Suppressor macrophage treated with lipopolysaccharide for 1 hour (primary cell): ENCODE results near the gene BID.
A peak's percentile ranks its signal among the peaks of the same experiment; 100 is the strongest.
"Not testable (repeated sequence)": the region's sequence is repeated elsewhere in the genome, so short reads cannot be mapped to it uniquely, and the experiment has no call there.

Source experiments
- DNase-seq, 3 donors: peaks; one replicate each; pipeline ENCODE4 v3.0.0-alpha.2; 2020 to 2022

The BID gene

DNA sequence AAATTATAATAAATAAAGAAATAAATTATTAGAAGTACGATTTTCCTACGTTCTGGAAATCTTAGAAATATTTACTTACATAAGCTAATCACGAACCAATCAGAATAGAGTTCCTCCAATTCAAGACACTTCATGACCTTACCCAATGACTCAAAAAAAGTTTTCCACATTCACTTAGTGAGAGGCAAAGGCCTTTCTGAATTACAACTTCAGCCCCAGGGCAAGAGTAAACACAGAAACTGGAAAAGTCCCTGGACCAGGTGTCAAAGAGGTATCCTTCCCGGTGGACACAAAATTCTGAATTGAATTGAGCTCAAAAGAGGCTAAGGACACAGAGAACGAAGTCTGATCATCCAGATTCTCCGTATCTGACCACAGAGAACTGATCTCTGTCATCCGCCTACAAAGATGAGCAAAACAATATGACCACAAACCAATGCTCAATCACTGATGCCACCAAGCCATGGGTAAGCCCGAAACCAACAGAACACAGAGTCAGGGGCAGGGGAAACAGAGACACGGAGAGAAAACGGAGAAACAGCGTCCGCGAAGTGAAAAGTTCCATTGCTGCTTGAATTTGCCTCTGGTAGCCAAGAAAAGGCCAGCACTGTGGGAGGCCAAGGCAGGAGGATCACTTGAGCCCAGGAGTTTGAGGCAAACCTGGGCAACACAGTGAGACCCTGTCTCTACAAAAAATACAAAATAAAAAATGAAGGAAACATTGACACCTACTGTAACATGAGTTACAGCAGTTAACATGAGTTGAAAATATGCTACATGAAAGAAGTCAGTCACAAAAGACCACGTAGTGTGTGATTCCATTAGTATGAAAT, 6.8 kb downstream of the BID start:
- peak; percentile 65 to 77 (median 74) for DNase-seq

DNA sequence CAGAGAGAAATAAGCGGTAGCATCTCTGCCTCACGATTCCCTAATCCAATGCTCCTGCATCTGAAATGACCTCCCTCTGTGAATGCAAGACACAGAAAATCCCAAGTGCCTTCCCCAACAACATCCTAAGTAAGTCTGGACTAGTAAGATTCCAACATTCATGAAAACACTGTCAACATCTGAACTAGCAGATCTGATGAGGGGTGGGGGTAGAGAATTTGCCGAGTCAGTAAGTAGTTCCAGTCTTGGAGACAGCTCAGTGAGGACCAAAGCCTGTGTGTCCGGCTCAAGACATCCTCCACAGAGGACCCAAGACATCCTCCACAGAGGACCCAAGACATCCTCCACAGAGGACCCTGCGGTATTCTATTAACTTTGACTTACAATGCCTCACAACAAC, 9.4 kb downstream of the BID start:
- DNase-seq: not testable (repeated sequence)

DNA sequence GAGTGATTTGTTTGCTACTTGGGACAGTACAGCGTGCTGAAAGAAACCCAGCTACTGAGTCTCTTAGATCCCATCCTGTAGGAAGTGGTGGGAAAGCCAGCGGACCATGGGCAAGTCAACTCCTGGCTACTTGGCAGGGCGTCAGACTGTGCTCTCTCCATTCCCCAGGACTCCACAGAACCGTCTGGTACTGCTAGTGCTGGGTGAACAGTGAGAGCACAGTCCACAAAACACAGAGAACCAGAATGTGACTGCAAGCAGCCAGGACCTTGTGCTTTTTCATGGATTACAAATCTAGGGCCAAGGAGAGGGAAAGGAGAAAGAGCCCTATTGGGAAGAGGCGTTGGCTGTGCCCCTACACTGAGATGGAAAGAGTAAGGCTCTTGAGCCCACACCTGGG, 10.2 kb downstream of the BID start:
- DNase-seq: no peak

DNA sequence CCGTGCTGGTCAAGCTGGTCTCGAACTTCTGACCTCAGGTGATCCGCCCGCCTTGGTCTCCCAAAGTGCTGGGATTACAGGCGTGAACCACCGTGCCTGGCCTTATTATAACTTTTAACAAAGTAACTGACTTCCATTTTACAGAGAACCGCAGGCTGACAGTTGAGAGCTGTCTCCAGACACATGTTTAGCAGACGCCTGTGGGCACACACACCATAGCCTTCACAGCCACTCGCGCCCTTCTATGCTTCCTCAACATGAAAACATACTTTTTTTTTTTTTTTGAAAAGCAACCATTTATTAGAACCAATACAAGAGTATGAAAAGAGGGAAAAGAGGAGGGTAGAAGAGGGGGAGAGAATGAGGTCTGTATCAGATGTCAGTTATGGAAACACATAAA, 10.8 kb downstream of the BID start:
- not testable (repeated sequence) for DNase-seq

DNA sequence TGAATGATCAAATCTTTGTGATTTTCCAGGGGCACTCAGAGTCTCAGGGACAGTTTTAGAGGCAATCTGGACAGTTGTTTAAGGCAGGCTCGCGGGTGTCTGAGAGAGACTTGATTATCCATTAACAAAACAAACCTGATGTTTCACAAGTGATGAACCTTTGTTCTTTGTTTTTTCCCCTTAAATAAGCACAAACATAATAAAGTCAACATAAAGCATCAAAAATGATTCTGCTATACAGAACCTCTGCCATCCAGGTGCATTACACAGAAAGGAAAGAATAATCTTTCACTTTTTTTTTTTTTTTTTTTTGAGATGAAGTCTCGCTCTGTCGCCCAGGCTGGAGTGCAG, 13.2 kb downstream of the BID start:
- no peak for DNase-seq

DNA sequence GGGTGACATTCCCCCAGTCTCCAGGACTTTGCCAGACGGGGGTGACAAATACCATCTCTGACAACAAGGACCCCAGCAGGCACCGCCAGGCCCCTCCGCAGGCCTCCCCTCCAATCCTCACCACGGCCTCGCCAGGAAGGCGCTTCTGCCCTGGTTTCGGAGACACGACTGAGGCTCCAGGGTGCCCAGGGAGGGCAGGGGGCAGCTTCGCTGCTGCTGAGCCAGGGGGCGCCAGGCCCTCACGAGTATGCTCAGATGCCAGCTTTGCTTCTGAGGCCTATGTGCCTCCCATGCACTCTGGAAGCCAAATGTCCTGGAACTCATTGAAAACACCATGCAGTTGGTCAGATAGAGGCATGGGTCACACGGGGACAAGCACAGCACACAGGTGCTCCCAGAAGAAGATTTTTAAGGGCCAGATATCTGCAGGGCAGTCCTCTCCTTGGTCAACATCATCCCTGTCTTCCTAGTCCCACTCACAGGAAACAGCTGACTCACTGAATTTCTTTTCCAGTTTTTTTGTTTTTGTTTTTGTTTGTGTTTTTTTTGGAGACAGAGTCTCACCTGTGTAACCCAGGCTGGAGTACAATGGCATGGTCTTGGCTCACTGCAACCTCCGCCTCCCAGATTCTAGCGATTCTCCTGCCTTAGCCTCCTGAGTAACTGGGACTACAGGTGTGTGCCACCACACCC, 19.9 kb downstream of the BID start:
- DNase-seq: peak in 2 of 3 donors; percentile 53 to 58

DNA sequence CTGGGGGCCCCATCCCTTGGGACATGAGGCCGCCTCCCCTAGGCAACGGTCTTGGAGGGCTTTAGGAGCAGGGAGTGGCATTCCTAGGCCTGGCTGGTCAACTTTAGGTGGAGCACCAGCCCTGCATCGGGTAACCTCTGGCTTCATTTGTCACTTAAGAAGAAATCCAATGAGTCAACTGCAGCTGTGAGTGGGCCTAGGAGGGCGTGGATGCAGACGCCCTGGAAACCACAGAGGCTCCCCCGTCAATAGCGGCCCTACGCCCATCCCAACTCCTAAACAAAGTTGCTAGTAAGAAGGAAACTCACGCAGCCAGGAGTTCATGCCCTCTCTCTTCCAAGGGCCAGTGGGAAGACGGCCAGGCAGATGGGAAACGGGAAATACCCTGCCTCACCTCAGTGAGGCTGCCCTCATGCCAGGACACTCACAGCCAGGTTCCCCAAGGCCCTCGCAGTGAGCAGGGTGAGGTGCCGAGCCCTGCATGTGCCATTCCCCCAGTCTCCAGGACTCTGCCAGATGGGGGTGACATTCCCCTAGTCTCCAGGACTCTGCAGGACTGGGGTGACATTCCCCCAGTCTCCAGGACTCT, 20.8 kb downstream of the BID start:
- DNase-seq: peak; percentile 80 to 82 (median 81)

DNA sequence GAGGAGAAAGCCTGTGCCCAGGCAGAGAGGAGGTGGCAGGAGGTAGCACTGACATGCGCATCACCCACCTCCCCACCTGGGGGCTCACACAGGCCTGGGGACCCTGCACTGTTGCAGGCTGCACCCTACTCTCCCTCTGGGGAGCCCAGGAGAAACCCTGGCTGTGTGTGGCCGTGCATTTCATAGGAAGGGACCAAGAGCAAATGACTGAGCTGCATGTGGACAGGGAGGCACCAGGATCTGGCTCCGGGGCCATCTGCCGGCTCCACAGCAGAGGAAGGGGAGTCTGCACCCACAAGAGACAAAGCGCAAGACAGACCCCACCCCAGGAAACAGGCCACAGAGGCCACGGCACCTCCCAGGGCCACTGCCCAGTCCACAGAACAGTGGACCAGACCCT, 22.7 kb downstream of the BID start:
- no peak for DNase-seq

DNA sequence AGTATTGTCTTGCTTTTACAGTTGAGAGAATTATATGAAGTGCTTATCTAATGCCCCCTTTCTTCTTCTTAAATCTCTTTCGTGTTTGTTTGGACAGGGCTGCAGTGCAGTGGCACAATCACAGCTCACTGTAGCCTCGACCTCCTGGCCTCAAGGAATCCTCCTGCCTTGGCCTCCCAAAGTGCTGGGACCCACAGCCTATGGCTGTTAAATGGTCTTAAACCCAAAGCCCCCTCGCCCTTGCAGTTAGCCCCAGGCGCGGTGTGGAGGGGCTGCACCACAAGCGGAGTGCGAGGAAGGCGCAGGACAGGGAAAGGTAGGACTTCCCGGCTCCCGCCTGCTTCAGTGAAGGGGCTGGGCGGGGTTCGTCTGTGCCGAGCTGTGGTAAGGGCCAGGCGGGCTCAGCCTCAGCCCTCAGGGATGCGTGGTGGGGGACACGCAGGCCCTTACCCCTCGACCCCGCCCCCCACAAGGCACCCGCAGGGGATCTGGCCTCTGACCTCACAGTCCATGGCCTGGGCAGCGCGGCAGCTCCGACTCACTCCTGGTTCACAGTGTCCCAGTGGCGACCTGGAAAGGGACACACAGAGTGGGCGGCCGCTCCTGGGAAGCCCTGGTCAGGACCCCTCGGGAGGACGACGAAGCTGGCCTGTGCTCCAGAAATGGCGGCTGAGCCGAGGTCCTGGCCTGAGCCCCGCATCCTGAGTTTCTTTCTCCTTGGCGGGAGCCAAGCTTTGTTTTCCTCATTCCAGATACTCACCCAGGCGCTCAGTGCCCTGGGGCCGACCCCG, 24.5 kb downstream of the BID start:
- no peak for DNase-seq

DNA sequence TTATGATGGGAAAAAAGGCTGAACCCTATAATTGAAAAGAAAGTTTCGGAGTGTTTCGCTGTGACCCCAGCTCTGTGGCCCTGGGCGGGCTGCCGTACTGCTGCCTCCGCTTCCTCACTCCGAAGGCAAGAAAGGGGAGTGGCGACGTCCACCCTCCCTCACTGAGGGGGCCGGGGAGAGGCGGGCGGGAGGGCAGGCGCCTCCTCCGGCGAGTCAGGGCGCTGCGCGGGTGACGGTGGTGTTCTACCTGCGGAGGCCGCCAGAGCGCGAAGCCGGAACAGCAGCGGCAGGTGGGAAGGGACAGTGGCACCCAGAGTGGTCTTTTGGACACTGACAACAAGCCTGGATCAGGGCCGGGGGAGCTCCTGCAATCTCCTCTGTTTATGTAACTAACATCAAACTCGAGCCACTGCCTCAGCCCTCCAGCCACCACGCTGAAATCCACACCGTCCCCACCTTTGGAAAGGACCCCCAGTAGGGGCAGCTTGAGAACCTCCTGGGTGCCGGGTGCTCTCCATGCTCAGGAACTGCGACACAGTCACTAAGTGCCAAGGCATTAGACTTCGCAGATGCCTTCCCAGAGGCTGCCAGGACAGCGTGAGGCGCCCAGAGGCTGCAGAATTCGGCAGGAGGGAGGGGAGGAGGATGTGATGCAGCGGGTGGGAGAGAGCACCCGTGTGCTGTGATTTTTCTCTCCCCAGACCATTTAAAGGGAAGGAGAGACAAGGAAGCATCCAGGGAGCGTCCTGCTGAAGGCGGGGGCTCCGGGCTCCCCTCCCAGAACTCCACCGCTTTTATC, 25.5 kb downstream of the BID start:
- no peak for DNase-seq

DNA sequence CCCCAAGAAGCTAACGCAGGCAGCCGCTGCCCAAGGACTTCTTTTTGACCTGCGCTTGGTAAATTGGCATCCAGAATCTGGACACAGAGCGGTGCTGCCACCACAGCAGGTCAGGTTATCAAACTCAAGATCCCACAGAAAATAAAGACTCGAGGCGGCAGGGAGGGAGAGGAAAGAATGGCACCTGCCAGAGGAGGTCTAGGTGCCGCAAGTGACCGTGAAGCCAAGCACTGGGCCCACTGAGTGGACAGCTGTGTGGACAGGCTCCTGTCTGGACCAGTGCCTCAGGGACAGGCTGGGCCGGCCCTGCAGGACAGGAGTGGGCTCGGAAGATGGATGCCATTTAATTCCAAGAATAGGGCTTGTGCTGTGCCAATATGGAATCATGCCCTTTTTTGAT, 27.4 kb downstream of the BID start:
- DNase-seq: no peak

DNA sequence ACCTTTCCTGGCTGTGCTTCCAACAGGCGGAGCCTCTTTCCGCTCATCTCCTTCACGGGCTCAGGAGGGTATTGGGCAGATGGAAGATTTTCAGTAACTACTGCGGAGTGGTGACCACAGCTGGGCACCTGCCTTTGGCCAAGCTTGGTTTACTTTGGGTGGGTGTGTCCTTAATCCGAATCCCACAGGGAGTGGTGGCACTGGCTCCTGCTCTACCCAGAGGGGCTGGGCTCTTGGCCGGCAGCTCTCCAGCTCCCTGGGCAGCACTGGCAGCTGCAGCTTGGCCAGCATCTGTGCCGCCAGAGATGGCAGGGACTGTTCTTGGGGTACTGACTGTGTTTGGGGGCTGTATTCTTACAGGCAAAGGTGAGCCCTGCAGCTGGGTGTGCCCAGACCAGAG, 29.8 kb downstream of the BID start:
- no peak for DNase-seq

DNA sequence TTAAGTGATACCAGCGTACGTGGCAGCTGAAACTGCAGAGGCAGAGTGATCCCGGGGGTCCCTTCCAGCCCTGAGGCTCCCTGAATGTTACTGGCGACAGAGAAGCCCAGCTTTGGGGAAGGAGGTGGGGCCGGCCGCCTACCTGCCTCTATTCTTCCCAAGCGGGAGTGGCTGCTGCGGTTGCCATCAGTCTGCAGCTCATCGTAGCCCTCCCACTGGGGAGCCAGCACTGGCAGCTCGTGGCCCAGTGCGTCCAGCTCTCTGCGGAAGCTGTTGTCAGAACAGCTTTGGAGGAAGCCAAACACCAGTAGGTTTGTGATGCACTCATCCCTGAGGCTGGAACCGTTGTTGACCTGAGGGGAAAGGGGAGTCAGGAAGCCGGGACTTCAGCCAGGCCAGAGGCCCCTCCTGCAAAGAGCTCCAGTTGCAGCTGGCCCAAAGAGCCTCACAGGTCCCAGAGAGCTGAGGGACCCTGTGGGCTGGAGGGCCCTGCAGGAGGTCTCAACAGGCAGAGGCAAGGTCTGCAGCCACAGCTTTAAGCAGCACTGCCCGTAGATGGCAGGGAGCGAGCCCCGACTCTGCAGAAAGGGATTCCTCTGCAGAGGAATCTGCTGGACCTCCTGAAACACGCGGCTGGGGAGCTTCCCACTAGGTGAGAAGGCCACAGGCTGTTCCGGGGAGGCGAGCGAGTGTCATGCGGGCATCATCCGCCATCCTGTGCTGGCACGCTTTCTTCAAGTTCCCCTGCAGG, 30.4 kb downstream of the BID start:
- no peak for DNase-seq

DNA sequence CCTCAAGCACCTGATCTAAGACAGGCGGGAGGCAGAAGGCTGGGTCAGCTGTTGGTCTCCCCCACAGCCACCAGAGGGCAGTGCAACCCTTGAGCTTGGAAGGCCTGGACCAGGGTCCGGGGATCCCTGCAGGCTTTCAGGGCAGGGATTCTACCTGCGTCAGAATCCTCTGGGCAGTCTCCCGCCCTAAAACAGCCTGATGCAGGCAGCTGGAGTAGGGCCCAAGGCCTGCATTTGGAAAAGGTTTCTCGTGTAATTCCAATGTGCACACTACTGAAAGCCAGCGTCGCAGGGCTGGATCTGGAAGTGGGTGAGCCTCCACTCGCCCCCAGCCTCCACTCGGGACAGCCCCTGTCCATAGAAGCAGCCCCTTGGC, 31.8 kb downstream of the BID start:
- peak; percentile 66 to 80 (median 74) for DNase-seq

DNA sequence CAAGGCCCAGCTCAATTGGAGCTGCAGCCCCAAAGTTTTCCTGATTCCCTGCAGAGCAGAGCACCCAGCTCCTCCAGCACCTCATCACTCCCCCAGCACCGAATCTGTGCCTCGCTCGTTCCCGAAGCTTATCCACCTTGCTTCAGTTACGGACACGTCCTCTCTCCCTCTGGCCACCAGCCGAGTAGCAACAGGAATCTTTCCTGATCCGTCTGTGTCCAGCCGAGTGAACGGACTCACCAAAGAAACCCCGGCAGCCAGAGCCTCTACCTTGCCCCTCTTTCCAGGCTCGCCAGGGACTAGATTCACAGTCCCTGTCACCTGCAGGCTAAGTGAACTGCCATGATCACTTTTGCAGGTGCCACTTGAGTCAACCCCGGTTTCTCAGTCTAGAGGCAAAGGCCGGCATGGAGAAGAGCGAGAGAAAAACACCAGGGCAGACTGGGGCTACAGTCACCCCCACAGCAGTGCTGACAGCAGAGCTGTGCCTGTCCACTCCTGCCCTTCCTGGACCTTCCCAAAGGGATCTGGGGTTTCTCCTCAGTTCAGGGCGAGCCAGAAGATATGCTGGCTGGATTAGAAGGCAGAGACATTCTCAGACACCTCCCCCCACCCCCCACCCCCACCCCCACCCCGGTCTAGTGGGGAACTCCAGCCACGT, 32.3 kb downstream of the BID start:
- no peak for DNase-seq

DNA sequence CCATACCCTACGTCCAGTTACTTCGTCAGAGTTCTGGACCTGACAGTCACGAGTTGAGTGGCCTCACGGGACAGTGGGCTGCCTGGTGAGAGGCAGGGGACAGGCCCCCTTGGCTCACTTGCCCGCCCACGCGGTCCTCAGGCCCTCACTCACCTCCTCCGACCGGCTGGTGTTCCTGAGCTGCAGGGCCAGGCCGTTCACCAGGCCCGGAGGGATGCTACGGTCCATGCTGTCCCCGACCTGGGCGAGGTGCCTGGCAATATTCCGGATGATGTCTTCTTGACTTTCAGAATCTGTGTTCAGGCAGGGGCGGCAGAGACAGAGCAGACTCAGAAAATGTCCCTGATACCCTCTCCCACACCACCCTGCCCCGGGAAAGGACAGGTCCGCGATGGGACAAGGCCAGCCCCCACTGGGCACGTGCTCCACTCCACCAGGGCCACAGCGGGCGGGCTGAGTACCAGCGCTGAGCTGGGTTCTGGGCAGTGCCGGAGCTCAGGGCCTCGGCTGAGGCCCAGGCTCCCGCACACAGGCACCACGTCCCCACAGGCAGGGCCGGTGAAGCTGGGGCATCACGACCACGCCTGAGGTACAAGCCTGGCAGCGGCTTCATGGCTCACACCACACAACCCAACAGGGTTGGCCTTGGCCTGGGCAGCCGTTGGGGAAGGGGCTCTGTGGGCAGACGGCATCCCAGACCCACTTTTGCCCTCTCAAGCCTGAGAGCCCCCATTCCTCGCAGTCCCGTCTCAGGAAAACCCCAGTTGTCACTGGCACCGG, 34.9 kb downstream of the BID start:
- no peak for DNase-seq

DNA sequence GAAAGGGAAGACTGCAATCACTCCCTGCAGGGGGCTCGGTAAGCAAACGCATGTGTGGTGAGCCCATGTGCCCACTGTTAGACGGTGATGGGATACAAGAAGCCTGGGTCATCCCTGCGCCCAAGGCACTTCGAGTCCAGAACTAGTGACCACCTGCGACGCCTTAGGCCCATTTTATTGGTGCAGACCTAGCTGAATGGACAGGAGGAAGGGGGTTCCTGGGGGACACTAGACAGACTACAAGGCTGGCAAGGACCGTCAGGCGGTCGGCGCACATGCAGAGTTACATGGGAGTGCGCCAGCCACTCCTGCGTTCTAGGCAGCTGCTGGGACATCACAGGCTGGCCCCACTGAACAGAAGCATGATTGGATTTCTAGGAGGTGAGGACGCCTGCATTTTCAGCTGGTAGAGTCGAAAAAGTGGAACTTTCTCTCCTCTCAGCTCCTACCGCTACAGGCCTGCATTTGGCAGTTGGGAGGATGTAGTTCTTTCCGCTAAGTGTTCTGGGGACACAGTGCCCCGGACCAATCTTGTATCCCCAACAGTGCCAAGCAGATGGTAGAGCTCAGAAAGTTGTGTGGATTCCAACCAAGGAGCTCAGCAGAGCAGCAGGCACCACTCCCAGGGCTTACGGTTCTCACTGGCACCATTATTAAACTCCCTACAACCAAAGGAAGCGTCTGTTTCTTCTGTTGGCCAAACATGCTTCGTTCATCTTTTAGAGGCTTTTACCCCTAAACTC, 35.7 kb downstream of the BID start:
- no peak for DNase-seq

DNA sequence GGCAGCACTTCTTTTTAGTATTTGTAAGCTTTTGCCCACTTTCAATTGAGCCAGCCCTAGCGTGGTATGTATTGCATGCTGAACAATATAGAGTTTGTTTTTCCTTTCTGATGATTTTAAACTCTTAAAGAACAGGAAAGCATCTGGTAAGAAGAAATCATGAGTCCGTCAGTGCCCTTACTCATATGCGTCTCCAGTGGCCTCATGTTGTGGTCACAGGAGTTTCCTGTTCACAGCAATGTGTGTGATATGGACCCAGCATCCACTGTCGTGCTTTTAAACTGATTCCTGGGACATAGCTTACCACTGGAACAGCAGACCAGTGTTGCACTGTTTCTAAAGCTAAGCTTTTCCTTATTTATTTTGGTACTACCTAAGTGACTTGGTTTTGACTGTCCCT, 40.1 kb downstream of the BID start:
- peak; percentile 46 to 60 (median 51) for DNase-seq

DNA sequence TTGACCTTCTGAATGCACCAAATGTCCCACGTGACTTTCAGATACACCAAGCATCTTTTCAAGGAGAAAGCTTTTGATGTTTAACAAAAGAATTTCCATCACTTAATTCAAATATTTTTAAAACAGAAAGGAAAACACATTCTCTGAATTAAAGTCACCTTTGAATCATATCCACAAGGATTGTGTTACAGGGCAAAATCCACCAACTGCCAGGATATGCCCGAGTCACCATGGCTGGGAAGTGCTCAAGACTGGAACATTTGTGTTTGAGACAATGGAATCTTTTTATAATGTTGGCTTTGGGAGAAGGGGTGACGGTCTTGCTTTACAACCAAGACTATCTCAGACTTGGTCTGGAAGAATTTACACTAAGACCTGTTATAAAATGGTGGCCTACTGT, 40.8 kb downstream of the BID start:
- DNase-seq: no peak
